ENCODE results near the gene LARP1B. TPM values are rescaled to one million over a fixed set of nuclear protein-coding genes. Genes with fewer than 3 reads are reported as not detected.

The LARP1B gene
- total and polyA plus RNA-seq, 2 of the 8 experiments (the other 6 are each of a cell fraction or from before 2014, with no cell fraction given), result 10.6 to 47.0 TPM

DNA sequence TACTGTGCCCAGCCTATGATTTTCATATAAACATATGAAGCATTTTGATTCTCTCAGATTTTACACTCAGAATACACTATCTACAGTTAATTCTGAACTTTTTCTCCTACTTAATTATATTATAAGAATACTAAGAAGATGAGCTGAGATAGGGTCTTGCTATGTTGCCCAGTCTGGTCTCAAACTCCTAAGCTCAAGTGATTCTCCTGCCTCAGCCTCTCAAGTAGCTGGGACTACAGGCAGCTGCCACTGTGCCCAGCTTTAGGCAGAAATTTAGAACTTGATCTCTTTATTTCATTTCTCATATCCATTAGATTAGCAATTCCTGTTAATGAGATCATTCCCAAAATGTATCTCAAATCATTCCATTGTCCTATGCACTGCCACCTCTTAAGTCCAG lies 4.7 kb upstream of the LARP1B start:
- no peak overlapping the region for H4K8ac ChIP-seq (ENCODE audit: extremely low read depth, insufficient read depth, low read length)
- no peaks in the 10 kb centered on the region for H3K9me3 ChIP-seq (ENCODE audit: insufficient read depth in 2 of 2, low read depth in 1 of 2, low read length in 1 of 2)
- TF ChIP-seq RAD21 (IDR thresholded peaks at IDR 0.05 in 1 of 2, conservative IDR thresholded peaks at IDR 0.05 in 1 of 2; ENCODE audit: low read depth in 2 of 2, low read length in 2 of 2) (no peak), HDAC2 (IDR thresholded peaks at IDR 0.05; ENCODE audit: borderline replicate concordance in 1 of 2, low read depth in 2 of 2, low read length in 2 of 2) (0 out of 4 replicates have a peak, but pooled peaks of 1 of the 2 experiments have one; percentile 34), KDM1A (IDR thresholded peaks at IDR 0.05; ENCODE audit: borderline replicate concordance, low read length) (peak; percentile 60; the same call in 1 of the 2 replicates)
- H2BK20ac ChIP-seq (ENCODE audit: low read length), result peak overlapping the region; percentile 27; the same call in 1 of the 2 replicates
- no peak for FAIRE-seq
- no peaks in the 10 kb centered on the region for H4K20me1 ChIP-seq (replicated peaks in 1 of 2; ENCODE audit: control insufficient read depth in 1 of 2, insufficient read depth in 2 of 2, low read length in 2 of 2)
- H3K14ac ChIP-seq (ENCODE audit: insufficient read length), result no peak overlapping the region
- no peaks in the 10 kb centered on the region for H3K27me3 ChIP-seq (replicated peaks in 1 of 4; ENCODE audit: control insufficient read depth in 3 of 4, extremely low read depth in 1 of 4, insufficient read depth in 3 of 4, low read length in 3 of 4)
- H3K4me1 ChIP-seq (replicated peaks in 1 of 4; ENCODE audit: control insufficient read depth in 3 of 4, insufficient read depth in 4 of 4, low read length in 3 of 4), result peaks cover 0 to 12% (median 2%) of the 10 kb centered on the region in 4 experiments; a peak in 4 of 7 replicates
- no peak overlapping the region for H3K27ac ChIP-seq (ENCODE audit: low read depth, low read length)
- H3K79me1 ChIP-seq (ENCODE audit: low read depth, low read length), result no peaks in the 10 kb centered on the region
- H3K23me2 ChIP-seq (ENCODE audit: low read depth, low read length), result no peaks in the 10 kb centered on the region; the same call in 1 of the 2 replicates
- H3K79me2 ChIP-seq (ENCODE audit: control insufficient read depth in 1 of 2, insufficient read depth in 2 of 2, low read length in 2 of 2), result no peaks in the 10 kb centered on the region
- H2AFZ ChIP-seq (ENCODE audit: low read length), result no peak overlapping the region
- ChIA-PET CTCF (ENCODE audit: partially characterized antibody) (interaction anchor here (0.9 to 1.2 kb wide), 4 partner anchors 12 to 91 kb away, joined by 3 to 4 read pairs (median 3); partner anchors contain the start of genes ABHD18 and MFSD8), POLR2A (ENCODE audit: partially characterized antibody) (interaction anchor here (0.7 to 2.7 kb wide), 9 partner anchors 9 to 176 kb away, joined by 3 to 9 read pairs (median 3); partner anchors contain the start of genes ABHD18, MFSD8 and PLK4)
- DNase-seq (ENCODE audit: low read depth in 1 of 2, low spot score in 2 of 2), result peak in 1 of 2 experiments; percentile 3
- no peak overlapping the region for H3K56ac ChIP-seq (replicated peaks; ENCODE audit: insufficient read length, low read depth, low read length)
- peak overlapping the region; percentile 61 for H2BK120ac ChIP-seq (replicated peaks; ENCODE audit: low read depth, low read length)
- H4K5ac ChIP-seq (ENCODE audit: insufficient read length, low read depth, low read length), result no peak overlapping the region
- no peak overlapping the region for H3K4ac ChIP-seq (replicated peaks; ENCODE audit: insufficient read length, low read depth, low read length)
- H3K4me2 ChIP-seq (ENCODE audit: insufficient read depth in 1 of 2, low read depth in 2 of 2, low read length in 2 of 2), result no peak overlapping the region; a peak in 1 of 4 replicates
- no peak overlapping the region for H2BK15ac ChIP-seq (ENCODE audit: low read length)
- H3K18ac ChIP-seq (ENCODE audit: extremely low read depth, low read length), result no peak overlapping the region
- no peak overlapping the region for H3K23ac ChIP-seq (ENCODE audit: insufficient read length)
- H2BK5ac ChIP-seq (ENCODE audit: low read depth, low read length), result no peak overlapping the region
- peak overlapping the region; percentile 65 for H4K91ac ChIP-seq (replicated peaks; ENCODE audit: insufficient read length, low read length)
- H2BK12ac ChIP-seq (ENCODE audit: low read depth, low read length), result 0 out of 2 replicates have a peak overlapping the region, but pooled peaks have one; percentile 43
- H3K9ac ChIP-seq (replicated peaks in 1 of 4; ENCODE audit: extremely low read depth in 1 of 4, low read depth in 3 of 4, low read length in 3 of 4), result no peak overlapping the region
- no peak overlapping the region for H2AK5ac ChIP-seq (ENCODE audit: low read depth, low read length)
- H3K4me3 ChIP-seq (ENCODE audit: extremely low read depth in 1 of 4, insufficient read depth in 2 of 4, low read depth in 3 of 4, low read length in 4 of 4), result no peak overlapping the region
- no peaks in the 10 kb centered on the region for H3K36me3 ChIP-seq (ENCODE audit: control insufficient read depth in 2 of 4, insufficient read depth in 4 of 4, low read length in 3 of 4)

All from H1 (cell line).